Upper lobe of right lung (tissue), 1 donor: ENCODE data around the gene G6PC3. TPM values are rescaled to one million over a fixed set of nuclear protein-coding genes. Genes with fewer than 3 reads are reported as not detected.

Source experiments
- ATAC-seq: fragments of 200-7000 bp; cut with Tn5 transposase; one replicate; pipeline ENCODE4 v1.9.1; 2020; ENCODE audit warnings: mild to moderate bottlenecking, moderate library complexity
- DNase-seq: peaks from one replicate; pipeline ENCODE4 v3.0.0-alpha.2; 2020
- H3K27ac ChIP-seq: fragments of 200-600 bp; one replicate; pipeline ENCODE4 v1.8.0; 2022
- H3K27me3 ChIP-seq: fragments of 200-600 bp; one replicate; pipeline ENCODE4 v1.8.0; 2022; ENCODE audit warnings: mild to moderate bottlenecking
- H3K36me3 ChIP-seq: fragments of 200-600 bp; one replicate; pipeline ENCODE4 v1.8.0; 2022
- H3K4me1 ChIP-seq: fragments of 200-600 bp; one replicate; pipeline ENCODE4 v1.8.0; 2022
- H3K4me3 ChIP-seq: fragments of 200-600 bp; one replicate; pipeline ENCODE4 v1.8.0; 2022; ENCODE audit warnings: mild to moderate bottlenecking
- H3K9me3 ChIP-seq: fragments of 200-600 bp; one replicate; pipeline ENCODE4 v1.8.0; 2022
- CTCF ChIP-seq: fragments of 200-600 bp; IDR thresholded peaks from one replicate; pipeline ENCODE4 v1.8.0; 2022; ENCODE audit warnings: antibody characterized with exemption
- intact Hi-C: fragments of 100-400 bp; cut with DNase I; formaldehyde crosslinking; loops from one replicate; pipeline ENCODE4 v1.11.0; 2022
- total RNA-seq: library from RNA; stranded (reverse); fragmentation: NEBNext Ultra II Directional; extraction: Animal tissue kit (Norgen Biotek cat#: 25700); gene quantifications from one replicate; pipeline ENCODE4 v1.2.1, GENCODE V29; 2021
- donor health status: DM: no; HTN: yes; CAD: no; lungs with severe emphysema.

G6PC3 gene
- total RNA-seq, 1 donor from 2014 or later = 39.7 TPM

GRCh38 chr17:44092051-44092450, 21.5 kb downstream of the G6PC3 start:
- DNase-seq (no peak), ATAC-seq (no peak)
- Histone ChIP-seq H3K36me3 (peaks cover 62% of the 10 kb centered on the region), H3K27ac (no peak overlapping the region), H3K4me3 (no peak overlapping the region), H3K9me3 (no peaks in the 10 kb centered on the region), H3K27me3 (no peaks in the 10 kb centered on the region), H3K4me1 (peaks cover 17% of the 10 kb centered on the region)
- no peak for TF ChIP-seq CTCF
- intact Hi-C loops = no loop called here

- Histone ChIP-seq H3K27ac (no peak overlapping the region), H3K9me3 (no peaks in the 10 kb centered on the region), H3K36me3 (peaks cover 51% of the 10 kb centered on the region), H3K4me1 (peaks cover 28% of the 10 kb centered on the region), H3K4me3 (no peak overlapping the region), H3K27me3 (no peaks in the 10 kb centered on the region)
- no peak for TF ChIP-seq CTCF
- intact Hi-C loops = no loop called here
- ATAC-seq (no peak), DNase-seq (no peak)
Measured at GRCh38 chr17:44093231-44093900, 22.8 kb downstream of the G6PC3 start.

GRCh38 chr17:44094701-44095387, 24.3 kb downstream of the G6PC3 start:
- peaks cover 38% of the 10 kb centered on the region for H3K36me3 ChIP-seq
- ATAC-seq = no peak
- no peak overlapping the region for H3K4me3 ChIP-seq
- intact Hi-C loops = no loop called here
- H3K4me1 ChIP-seq = peaks cover 28% of the 10 kb centered on the region
- H3K27me3 ChIP-seq = no peaks in the 10 kb centered on the region
- H3K9me3 ChIP-seq = no peaks in the 10 kb centered on the region
- no peak for TF ChIP-seq CTCF
- no peak for DNase-seq
- H3K27ac ChIP-seq = peak overlapping the region; percentile 90

GRCh38 chr17:44095388-44095646, 24.8 kb downstream of the G6PC3 start:
- intact Hi-C loops = no loop called here

GRCh38 chr17:44095647-44096496, 25.3 kb downstream of the G6PC3 start:
- H3K4me1 ChIP-seq = peaks cover 28% of the 10 kb centered on the region
- H3K27ac ChIP-seq = peak overlapping the region; percentile 90
- DNase-seq (peak; percentile 73), ATAC-seq (peak; percentile 72)
- intact Hi-C loops = no loop called here
- H3K9me3 ChIP-seq = no peaks in the 10 kb centered on the region
- H3K4me3 ChIP-seq = peak overlapping the region; percentile 40
- TF ChIP-seq CTCF = no peak
- no peaks in the 10 kb centered on the region for H3K27me3 ChIP-seq
- peaks cover 27% of the 10 kb centered on the region for H3K36me3 ChIP-seq

More at GRCh38 chr17:44095388-44095646, 24.8 kb downstream of the G6PC3 start:
- peaks cover 28% of the 10 kb centered on the region for H3K4me1 ChIP-seq
- H3K36me3 ChIP-seq = peaks cover 33% of the 10 kb centered on the region
- H3K4me3 ChIP-seq = peak overlapping the region; percentile 40
- DNase-seq (no peak), ATAC-seq (no peak)
- H3K27me3 ChIP-seq = no peaks in the 10 kb centered on the region
- peak overlapping the region; percentile 90 for H3K27ac ChIP-seq
- no peak for TF ChIP-seq CTCF
- no peaks in the 10 kb centered on the region for H3K9me3 ChIP-seq
